ENCODE results near the gene HSPB7.

Gene HSPB7

GRCh38 chr1:15973772-15974171 lies 44.1 kb downstream of the HSPB7 start:
- no peak for DNase-seq

- DNase-seq, result no peak
These were observed 45.4 kb downstream of the HSPB7 start for GRCh38 chr1:15972409-15972808.

GRCh38 chr1:15970911-15971310 lies 46.9 kb downstream of the HSPB7 start:
- DNase-seq, result no peak

GRCh38 chr1:15969321-15969880 lies 48.4 kb downstream of the HSPB7 start:
- DNase-seq, result no peak

- DNase-seq, result no peak
These were observed 49.7 kb downstream of the HSPB7 start for GRCh38 chr1:15968172-15968571.

GRCh38 chr1:15966956-15967344 lies 50.9 kb downstream of the HSPB7 start:
- DNase-seq, result no peak

- no peak for DNase-seq
These were observed 51.5 kb downstream of the HSPB7 start for GRCh38 chr1:15966081-15966955.

- no peak for DNase-seq
These were observed 52.5 kb downstream of the HSPB7 start for GRCh38 chr1:15965228-15965767.

All from NCI-H1105 (cell line).